Endodermal cell (in vitro differentiated cells): Measurements from ENCODE around the gene SNX20. TPM values are rescaled to one million over a fixed set of nuclear protein-coding genes. Genes with fewer than 3 reads are reported as not detected.
A peak's percentile ranks its signal among the peaks of the same experiment; 100 is the strongest.

ENCODE experiments used
- DNase-seq: peaks from one replicate; pipeline ENCODE4 v3.0.0-alpha.2; 2017
- H3K27ac ChIP-seq: 2 replicates; pipeline ENCODE4 v1.5.1; 2013; ENCODE audit warnings: mild to moderate bottlenecking, low read depth, low read length, moderate library complexity
- H3K27me3 ChIP-seq: 2 replicates; pipeline ENCODE4 v1.6.1; 2013; ENCODE audit warnings: mild to moderate bottlenecking, low read length, moderate library complexity; ENCODE audit not compliant: insufficient read depth, control insufficient read depth, poor library complexity, severe bottlenecking
- H3K36me3 ChIP-seq: 2 replicates; pipeline ENCODE4 v1.7.0; 2013; ENCODE audit warnings: mild to moderate bottlenecking, low read length, moderate library complexity; ENCODE audit not compliant: control insufficient read depth, insufficient read depth
- H3K4me1 ChIP-seq: one replicate; pipeline ENCODE4 v1.7.0; 2013; ENCODE audit warnings: low read length; ENCODE audit not compliant: control insufficient read depth, insufficient read depth
- H3K4me3 ChIP-seq: 2 replicates; pipeline ENCODE4 v1.5.1; 2013; ENCODE audit warnings: mild to moderate bottlenecking, low read length, moderate library complexity
- H3K9ac ChIP-seq: 2 replicates; pipeline ENCODE4 v1.6.1; 2013; ENCODE audit warnings: mild to moderate bottlenecking, low read length, moderate library complexity; ENCODE audit not compliant: poor library complexity, severe bottlenecking; ENCODE audit errors: extremely low read depth
- H3K9me3 ChIP-seq: 2 replicates; pipeline ENCODE4 v1.6.1; 2013; ENCODE audit warnings: mild to moderate bottlenecking, low read length, moderate library complexity; ENCODE audit not compliant: control insufficient read depth
- H3K27ac Mint-ChIP-seq: 2 replicates; pipeline ENCODE4 v1.8.0; 2020; ENCODE audit warnings: mixed read lengths
- H3K27me3 Mint-ChIP-seq: 2 replicates; pipeline ENCODE4 v1.8.0; 2021; ENCODE audit warnings: mild to moderate bottlenecking, mixed read lengths; ENCODE audit not compliant: insufficient read depth
- H3K36me3 Mint-ChIP-seq: 2 replicates; pipeline ENCODE4 v1.8.0; 2020; ENCODE audit warnings: low read depth, mixed read lengths
- H3K4me1 Mint-ChIP-seq: 2 replicates; pipeline ENCODE4 v1.8.0; 2020; ENCODE audit warnings: mixed read lengths
- H3K4me3 Mint-ChIP-seq: 2 replicates; pipeline ENCODE4 v1.8.0; 2020; ENCODE audit warnings: mild to moderate bottlenecking, moderate library complexity, mixed read lengths
- H3K9me3 Mint-ChIP-seq: 2 replicates; pipeline ENCODE4 v1.8.0; 2020; ENCODE audit warnings: mild to moderate bottlenecking, mixed read lengths
- CTCF ChIP-seq: fragments of 200-600 bp; sonication (generic); conservative IDR thresholded peaks from 2 replicates; pipeline ENCODE4 v1.5.0; 2021; ENCODE audit warnings: antibody characterized with exemption, mild to moderate bottlenecking
- WGBS, 2 experiments: methylation state at CpG; one replicate each; pipeline versions ENCODE4 v1.1.5 to v1.1.7; 2013; ENCODE audit warnings: missing lambda C conversion rate in 2 of 2, mixed read lengths in 1 of 2; ENCODE audit not compliant: insufficient coverage in 1 of 2, insufficient read length in 1 of 2; 5-methylcytosine and 5-hydroxymethylcytosine counted together
- total RNA-seq, 2 donors: library from RNA; stranded (reverse); fragmentation: NEBNext Ultra II Directional in 1 of 2; extraction: Animal tissue kit (Norgen Biotek cat#: 25700) in 1 of 2; gene quantifications; 2 replicates in 1 of 2; 3 replicates in 1 of 2; pipeline ENCODE4 v1.2.1, GENCODE V29; 2021

Gene SNX20
- total RNA-seq, 2 donors from 2014 or later, result not detected

GRCh38 chr16:50624449-50624970 lies 56.6 kb downstream of the SNX20 start:
- 92 to 95% methylated on average over 4 to 8 of the region's 8 CpGs for WGBS, 2 experiments
- Histone ChIP-seq H3K27ac (no peak overlapping the region), H3K4me3 (no peak overlapping the region), H3K27me3 (no peaks in the 10 kb centered on the region), H3K36me3 (peaks cover 4% of the 10 kb centered on the region), H3K9ac (no peak overlapping the region), H3K4me1 (no peaks in the 10 kb centered on the region), H3K9me3 (no peaks in the 10 kb centered on the region)
- no peak for TF ChIP-seq CTCF
- no peak overlapping the region for H3K27ac Mint-ChIP-seq
- H3K4me1 Mint-ChIP-seq, result peaks cover 4% of the 10 kb centered on the region
- DNase-seq, result no peak
- peaks cover 4% of the 10 kb centered on the region for H3K36me3 Mint-ChIP-seq
- no peak overlapping the region for H3K4me3 Mint-ChIP-seq
- no peaks in the 10 kb centered on the region for H3K9me3 Mint-ChIP-seq
- H3K27me3 Mint-ChIP-seq, result no peaks in the 10 kb centered on the region

GRCh38 chr16:50622643-50623369 lies 58.3 kb downstream of the SNX20 start:
- Histone ChIP-seq H3K4me1 (no peaks in the 10 kb centered on the region), H3K27ac (no peak overlapping the region), H3K36me3 (no peaks in the 10 kb centered on the region), H3K9me3 (no peaks in the 10 kb centered on the region), H3K9ac (no peak overlapping the region), H3K27me3 (no peaks in the 10 kb centered on the region), H3K4me3 (no peak overlapping the region)
- Mint-ChIP-seq H3K27me3 (no peaks in the 10 kb centered on the region), H3K36me3 (no peaks in the 10 kb centered on the region), H3K4me3 (no peak overlapping the region), H3K27ac (peak overlapping the region; percentile 39), H3K4me1 (peaks cover 3% of the 10 kb centered on the region), H3K9me3 (no peaks in the 10 kb centered on the region)
- 92 to 99% methylated on average over 10 to 14 of the region's 16 CpGs for WGBS, 2 experiments
- TF ChIP-seq CTCF, result no peak
- DNase-seq, result no peak

- H3K9me3 ChIP-seq, result no peaks in the 10 kb centered on the region
- 92 to 100% methylated on average over 5 to 7 of the region's 7 CpGs for WGBS, 2 experiments
- H3K4me3 Mint-ChIP-seq, result no peak overlapping the region
Observed at GRCh38 chr16:50622029-50622428, 59.1 kb downstream of the SNX20 start.

More at GRCh38 chr16:50622029-50622428, 59.1 kb downstream of the SNX20 start:
- Histone ChIP-seq H3K4me3 (no peak overlapping the region), H3K36me3 (no peaks in the 10 kb centered on the region), H3K27ac (no peak overlapping the region), H3K4me1 (no peaks in the 10 kb centered on the region), H3K27me3 (no peaks in the 10 kb centered on the region), H3K9ac (no peak overlapping the region)
- no peaks in the 10 kb centered on the region for H3K36me3 Mint-ChIP-seq
- no peaks in the 10 kb centered on the region for H3K27me3 Mint-ChIP-seq
- no peaks in the 10 kb centered on the region for H3K9me3 Mint-ChIP-seq
- no peak for DNase-seq
- no peak overlapping the region for H3K27ac Mint-ChIP-seq
- TF ChIP-seq CTCF, result no peak
- H3K4me1 Mint-ChIP-seq, result peaks cover 10% of the 10 kb centered on the region

Other genes with a start within 250 kb of the SNX20 start
- 1 to 10 TPM; 7.0 to 9.5 TPM for gene NKD1, start 132.9 kb downstream of the SNX20 start, total RNA-seq
- under 1 TPM; 0.33 to 0.42 TPM for gene NOD2, start 12.3 kb upstream of the SNX20 start, total RNA-seq
- gene CYLD, start 60.8 kb upstream of the SNX20 start, total RNA-seq, result 10 to 100 TPM; 12.7 TPM